ENCODE data around the gene ASAP2.

The ASAP2 gene

GRCh38 chr2:9298583-9298982, 92.0 kb downstream of the ASAP2 start:
- no peak overlapping the region for H3K4me3 ChIP-seq (ENCODE audit: low read depth, low read length)
- TF ChIP-seq, protein P1, sequence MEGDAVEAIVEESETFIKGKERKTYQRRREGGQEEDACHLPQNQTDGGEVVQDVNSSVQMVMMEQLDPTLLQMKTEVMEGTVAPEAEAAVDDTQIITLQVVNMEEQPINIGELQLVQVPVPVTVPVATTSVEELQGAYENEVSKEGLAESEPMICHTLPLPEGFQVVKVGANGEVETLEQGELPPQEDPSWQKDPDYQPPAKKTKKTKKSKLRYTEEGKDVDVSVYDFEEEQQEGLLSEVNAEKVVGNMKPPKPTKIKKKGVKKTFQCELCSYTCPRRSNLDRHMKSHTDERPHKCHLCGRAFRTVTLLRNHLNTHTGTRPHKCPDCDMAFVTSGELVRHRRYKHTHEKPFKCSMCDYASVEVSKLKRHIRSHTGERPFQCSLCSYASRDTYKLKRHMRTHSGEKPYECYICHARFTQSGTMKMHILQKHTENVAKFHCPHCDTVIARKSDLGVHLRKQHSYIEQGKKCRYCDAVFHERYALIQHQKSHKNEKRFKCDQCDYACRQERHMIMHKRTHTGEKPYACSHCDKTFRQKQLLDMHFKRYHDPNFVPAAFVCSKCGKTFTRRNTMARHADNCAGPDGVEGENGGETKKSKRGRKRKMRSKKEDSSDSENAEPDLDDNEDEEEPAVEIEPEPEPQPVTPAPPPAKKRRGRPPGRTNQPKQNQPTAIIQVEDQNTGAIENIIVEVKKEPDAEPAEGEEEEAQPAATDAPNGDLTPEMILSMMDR (IDR thresholded peaks at IDR 0.05; ENCODE audit: insufficient read depth, low read depth, low read length, missing control alignments): no peak
- DNase-seq (ENCODE audit: low read depth): no peak

DNA sequence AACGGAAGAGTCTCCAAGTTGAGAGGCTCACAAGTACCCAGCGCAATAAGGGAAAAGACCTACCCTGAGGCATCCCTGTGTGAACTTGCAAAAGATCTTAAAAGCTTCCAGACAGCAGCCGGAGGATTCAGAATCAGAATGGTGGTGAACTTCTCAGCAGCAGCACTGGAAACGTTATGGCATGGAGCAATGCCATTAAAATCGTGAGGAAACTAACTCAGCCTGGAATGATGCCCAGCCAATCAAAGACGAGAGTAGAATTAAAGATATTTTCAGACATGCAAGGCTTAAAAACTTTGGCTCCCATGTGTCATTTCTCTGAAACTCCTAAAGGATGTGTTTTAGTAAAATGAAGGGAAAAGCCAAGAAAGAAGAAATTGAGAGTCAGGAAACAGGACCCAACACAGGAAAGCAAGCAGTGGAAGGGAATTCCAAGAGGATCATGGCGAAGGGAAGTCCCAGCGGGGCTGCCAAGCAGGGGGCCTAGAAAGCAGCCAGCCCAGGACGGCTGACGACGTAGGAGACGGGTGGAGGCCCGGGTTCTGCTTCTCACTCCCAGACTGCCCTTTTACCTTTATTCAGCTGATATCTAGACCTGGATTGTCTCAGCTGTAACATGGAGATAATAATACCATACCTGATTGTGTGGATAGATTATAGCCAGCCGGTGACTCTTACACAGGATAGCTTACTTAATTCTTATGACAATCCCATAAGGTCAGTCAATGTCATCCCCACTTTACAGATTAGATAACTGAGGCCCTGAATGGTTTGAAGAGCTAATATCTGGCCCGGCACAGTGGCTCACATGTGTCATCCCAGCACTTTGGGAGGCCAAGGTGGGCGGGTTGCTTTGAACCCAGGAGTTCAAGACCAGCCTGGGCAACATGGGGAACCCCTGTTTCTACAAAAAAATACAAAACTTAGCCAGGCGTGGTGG, 92.8 kb downstream of the ASAP2 start:
- no peak for DNase-seq (ENCODE audit: low read depth)
- TF ChIP-seq, protein P1 (IDR thresholded peaks at IDR 0.05; ENCODE audit: insufficient read depth, low read depth, low read length, missing control alignments): no peak
- H3K4me3 ChIP-seq (ENCODE audit: low read depth, low read length): no peak overlapping the region

DNA sequence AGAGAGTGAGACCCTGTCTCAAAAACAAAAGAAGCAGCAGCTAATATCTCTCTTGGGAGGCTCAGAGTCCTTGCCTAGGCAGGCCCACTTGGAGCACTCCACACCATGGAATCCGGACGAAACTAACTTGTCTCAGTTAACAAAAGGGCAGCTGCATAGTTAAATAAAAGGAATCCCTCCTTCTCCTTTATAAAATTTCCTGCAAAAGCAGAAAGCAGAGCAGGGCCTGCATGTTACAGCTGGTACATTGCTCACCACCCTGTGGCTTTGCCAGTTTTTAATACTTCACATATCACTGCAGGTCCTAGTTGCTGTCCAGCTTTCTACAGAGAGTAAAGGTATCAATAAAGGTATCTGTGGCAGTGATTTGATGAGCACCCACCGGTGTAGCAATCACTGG, 93.6 kb downstream of the ASAP2 start:
- TF ChIP-seq, protein P1 (IDR thresholded peaks at IDR 0.05; ENCODE audit: insufficient read depth, low read depth, low read length, missing control alignments): no peak
- DNase-seq (ENCODE audit: low read depth): no peak
- no peak overlapping the region for H3K4me3 ChIP-seq (ENCODE audit: low read depth, low read length)

- TF ChIP-seq, protein P1 (IDR thresholded peaks at IDR 0.05; ENCODE audit: insufficient read depth, low read depth, low read length, missing control alignments): no peak
Measured at GRCh38 chr2:9300829-9301453, 94.3 kb downstream of the ASAP2 start.

DNA sequence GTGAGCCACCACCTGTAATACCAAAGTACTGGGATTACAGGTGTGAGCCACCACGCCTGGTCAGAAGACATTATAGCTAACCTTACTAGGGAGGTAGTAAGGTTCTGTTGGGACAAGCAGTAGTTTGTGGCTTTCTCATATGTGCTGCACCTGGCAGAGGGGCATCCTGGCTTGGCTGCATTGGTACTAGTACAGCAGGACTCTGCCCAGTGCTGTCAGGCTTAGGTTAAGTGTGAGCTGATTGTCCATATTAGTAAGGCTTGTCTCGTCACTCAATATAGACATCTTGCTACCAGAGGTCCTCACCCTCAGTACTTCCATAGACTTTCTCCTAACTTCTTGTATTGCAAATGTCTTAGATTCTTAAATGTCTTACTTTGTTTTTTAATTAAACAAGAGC, 96.1 kb downstream of the ASAP2 start:
- TF ChIP-seq, protein P1 (IDR thresholded peaks at IDR 0.05; ENCODE audit: insufficient read depth, low read depth, low read length, missing control alignments): no peak
- DNase-seq (ENCODE audit: low read depth): no peak
- H3K4me3 ChIP-seq (ENCODE audit: low read depth, low read length): no peak overlapping the region

More at GRCh38 chr2:9300829-9301453, 94.3 kb downstream of the ASAP2 start:
- no peak overlapping the region for H3K4me3 ChIP-seq (ENCODE audit: low read depth, low read length)
- DNase-seq (ENCODE audit: low read depth): no peak

GRCh38 chr2:9303528-9304225, 97.1 kb downstream of the ASAP2 start:
- H3K4me3 ChIP-seq (ENCODE audit: low read depth, low read length): no peak overlapping the region
- TF ChIP-seq, protein P1 (IDR thresholded peaks at IDR 0.05; ENCODE audit: insufficient read depth, low read depth, low read length, missing control alignments): no peak
- no peak for DNase-seq (ENCODE audit: low read depth)
